AG04450 (cell line): ENCODE measurements around the gene TEAD2. TPM values are rescaled to one million over a fixed set of nuclear protein-coding genes. Genes with fewer than 3 reads are reported as not detected.

Experiments used
- CTCF ChIA-PET: fragments of 300-600, 350-600 bp; formaldehyde crosslinking; extraction: SDS; loops from one replicate; lab custom pipeline; 2022; ENCODE audit warnings: antibody characterized with exemption, inconsistent platforms; lab: Charles Lee
- POLR2A ChIA-PET: fragments of 350-600 bp; formaldehyde crosslinking; extraction: SDS; loops from one replicate; lab custom pipeline; 2021; ENCODE audit warnings: antibody characterized with exemption, inconsistent platforms; lab: Yijun Ruan, JAX
- DNase-seq: peaks from one replicate; pipeline ENCODE4 v3.0.0-alpha.2; 2011; ENCODE audit warnings: low read depth, low spot score
- H3K27ac ChIP-seq: one replicate; pipeline ENCODE4 v1.5.1; 2012; ENCODE audit warnings: low read depth, low read length, control low read depth
- H3K27me3 ChIP-seq: one replicate; pipeline ENCODE4 v1.6.0; 2012; ENCODE audit warnings: low read length; ENCODE audit not compliant: control insufficient read depth, insufficient read depth
- H3K4me3 ChIP-seq: 2 replicates; pipeline ENCODE4 v1.5.1; 2011; ENCODE audit warnings: mild to moderate bottlenecking, low read depth, low read length, control low read depth
- H3K9me3 ChIP-seq: 2 replicates; pipeline ENCODE4 v1.5.1; 2012; ENCODE audit warnings: low read length; ENCODE audit not compliant: control insufficient read depth, insufficient read depth
- polyA plus RNA-seq: library from polyadenylated mRNA; depleted of rRNA; stranded (reverse); fragments of >200 nt; gene quantifications from 2 replicates; pipeline ENCODE4 v1.2.3, GENCODE V29; 2011
- TF ChIP-seq, protein P1 (sequence below): IDR thresholded peaks from 2 replicates; pipeline ENCODE4 v1.5.1; 2011; ENCODE audit warnings: low read depth, low read length, control low read depth, inconsistent platforms

TEAD2 gene
- polyA plus RNA-seq, 1 experiment: 32.8 TPM

DNA sequence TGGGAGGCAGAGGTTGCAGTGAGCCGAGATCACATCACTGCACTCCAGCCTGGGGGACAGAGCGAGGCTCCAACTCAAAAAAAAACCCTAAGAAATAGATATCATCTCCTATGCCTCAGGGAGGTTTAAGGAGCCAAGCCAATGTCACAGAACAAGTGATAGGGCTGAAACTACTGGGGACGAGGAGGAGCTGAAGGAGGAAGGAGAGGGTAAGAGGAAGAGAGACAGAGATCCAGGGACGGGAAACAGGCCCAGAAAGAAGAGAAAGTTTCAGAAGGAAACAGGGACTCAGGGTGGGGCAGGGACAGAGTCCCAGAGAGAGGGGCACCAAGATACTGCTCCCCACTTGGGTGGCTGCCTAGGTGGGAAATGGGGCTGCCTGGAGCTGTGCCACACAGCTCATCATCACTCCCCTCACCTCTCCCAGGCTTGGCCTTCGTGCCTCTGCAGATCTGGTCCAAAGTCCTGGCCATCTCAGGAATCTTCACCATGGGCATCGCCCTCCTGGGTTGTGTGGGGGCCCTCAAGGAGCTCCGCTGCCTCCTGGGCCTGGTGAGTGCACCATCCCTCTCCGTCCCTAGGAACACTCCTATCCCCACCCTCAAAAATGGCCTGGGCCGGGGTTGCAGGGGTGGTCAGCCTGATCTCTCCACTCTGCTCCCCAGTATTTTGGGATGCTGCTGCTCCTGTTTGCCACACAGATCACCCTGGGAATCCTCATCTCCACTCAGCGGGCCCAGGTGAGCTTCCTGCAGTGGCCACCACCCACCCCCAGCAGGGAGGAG, 25.5 kb downstream of the TEAD2 start:
- no peak for DNase-seq
- TF ChIP-seq, protein P1, sequence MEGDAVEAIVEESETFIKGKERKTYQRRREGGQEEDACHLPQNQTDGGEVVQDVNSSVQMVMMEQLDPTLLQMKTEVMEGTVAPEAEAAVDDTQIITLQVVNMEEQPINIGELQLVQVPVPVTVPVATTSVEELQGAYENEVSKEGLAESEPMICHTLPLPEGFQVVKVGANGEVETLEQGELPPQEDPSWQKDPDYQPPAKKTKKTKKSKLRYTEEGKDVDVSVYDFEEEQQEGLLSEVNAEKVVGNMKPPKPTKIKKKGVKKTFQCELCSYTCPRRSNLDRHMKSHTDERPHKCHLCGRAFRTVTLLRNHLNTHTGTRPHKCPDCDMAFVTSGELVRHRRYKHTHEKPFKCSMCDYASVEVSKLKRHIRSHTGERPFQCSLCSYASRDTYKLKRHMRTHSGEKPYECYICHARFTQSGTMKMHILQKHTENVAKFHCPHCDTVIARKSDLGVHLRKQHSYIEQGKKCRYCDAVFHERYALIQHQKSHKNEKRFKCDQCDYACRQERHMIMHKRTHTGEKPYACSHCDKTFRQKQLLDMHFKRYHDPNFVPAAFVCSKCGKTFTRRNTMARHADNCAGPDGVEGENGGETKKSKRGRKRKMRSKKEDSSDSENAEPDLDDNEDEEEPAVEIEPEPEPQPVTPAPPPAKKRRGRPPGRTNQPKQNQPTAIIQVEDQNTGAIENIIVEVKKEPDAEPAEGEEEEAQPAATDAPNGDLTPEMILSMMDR: no peak
- ChIA-PET CTCF (interaction anchor here (0.6 to 1.5 kb wide), 2 partner anchors 9 to 36 kb away, joined by 4 to 8 read pairs; no protein-coding TSS in a partner anchor), POLR2A (no interaction called here)
- Histone ChIP-seq H3K4me3 (no peak overlapping the region), H3K27ac (no peak overlapping the region), H3K9me3 (peaks cover 9% of the 10 kb centered on the region; the same call in 1 of the 2 replicates), H3K27me3 (no peaks in the 10 kb centered on the region)

DNA sequence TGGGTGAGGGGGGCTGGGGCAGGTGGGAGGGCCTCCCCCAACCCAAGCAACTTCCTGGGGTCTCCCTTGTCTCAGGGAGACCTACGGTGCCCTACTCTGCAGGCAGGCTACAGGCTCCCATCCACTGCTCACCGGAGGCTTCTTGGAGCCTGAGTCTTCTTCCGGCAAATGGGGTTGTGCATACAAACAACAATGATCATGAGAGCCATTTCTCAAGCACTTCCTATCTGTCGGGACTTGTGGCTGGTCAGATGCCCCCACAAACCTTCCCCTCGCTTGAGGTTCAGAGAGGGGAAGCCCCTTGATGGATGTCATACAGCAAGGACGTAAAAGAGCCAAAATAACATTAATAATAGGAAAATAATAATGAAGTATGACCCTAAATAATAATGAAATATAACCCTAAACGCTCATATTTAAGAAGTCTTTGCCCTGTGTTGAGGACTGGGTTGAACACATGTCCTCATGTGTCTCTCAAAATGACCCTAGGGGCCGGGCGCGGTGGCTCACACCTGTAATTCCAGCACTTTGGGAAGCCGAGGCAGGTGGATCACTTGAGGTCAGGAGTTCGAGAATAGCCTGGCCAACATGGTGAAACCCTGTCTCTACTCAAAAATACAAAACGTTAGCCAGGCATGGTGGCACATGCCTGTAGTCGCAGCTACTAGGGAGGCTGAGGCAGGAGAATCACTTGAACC, 26.3 kb downstream of the TEAD2 start:
- Histone ChIP-seq H3K4me3 (no peak overlapping the region), H3K9me3 (peaks cover 9% of the 10 kb centered on the region; the same call in 1 of the 2 replicates), H3K27ac (no peak overlapping the region), H3K27me3 (no peaks in the 10 kb centered on the region)
- no peak for DNase-seq
- POLR2A ChIA-PET: interaction anchor here (0.8 kb wide), 1 partner anchor 12 kb away, joined by 4 read pairs; no protein-coding TSS in a partner anchor
- TF ChIP-seq, protein P1: no peak
- CTCF ChIA-PET: no interaction called here

DNA sequence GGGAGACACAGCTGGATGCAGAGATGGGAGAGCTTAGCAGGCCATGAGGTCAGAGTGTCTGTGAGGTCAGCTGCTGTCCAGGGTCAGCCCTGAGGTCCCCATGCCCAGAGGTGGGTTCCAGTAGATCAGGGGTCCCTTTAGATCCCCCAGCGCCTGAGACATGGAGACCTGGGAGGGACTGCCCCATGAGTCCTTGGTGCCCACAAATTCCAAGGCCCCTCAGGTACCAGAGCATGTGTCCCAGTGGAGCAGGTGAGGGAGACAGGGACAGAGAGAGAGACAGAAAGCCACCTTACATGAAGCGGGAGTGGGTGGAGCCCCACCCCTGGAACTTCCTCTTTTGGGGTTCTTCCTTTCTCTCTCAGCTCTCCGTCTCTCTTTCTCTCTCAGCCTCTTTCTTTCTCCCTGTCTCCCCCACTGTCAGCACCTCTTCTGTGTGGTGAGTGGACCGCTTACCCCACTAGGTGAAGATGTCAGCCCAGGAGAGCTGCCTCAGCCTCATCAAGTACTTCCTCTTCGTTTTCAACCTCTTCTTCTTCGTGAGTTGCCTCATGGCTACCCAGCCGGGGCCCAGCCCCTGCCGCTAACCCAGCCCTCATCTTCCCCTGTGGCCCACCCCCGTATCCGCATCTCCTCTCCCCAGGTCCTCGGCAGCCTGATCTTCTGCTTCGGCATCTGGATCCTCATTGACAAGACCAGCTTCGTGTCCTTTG, 27.0 kb downstream of the TEAD2 start, which contains the start of gene CD37:
TSS of gene CD37 (plus strand) at position 336 of the 713 bp plus-strand sequence. CDS start at position 471, 135 bp downstream.
- TF ChIP-seq, protein P1: no peak
- H3K27me3 ChIP-seq: no peaks in the 10 kb centered on the region
- H3K27ac ChIP-seq: no peak within 1 kb of the TSS
- ChIA-PET POLR2A (interaction anchor here (0.8 kb wide), 1 partner anchor 13 kb away, joined by 4 read pairs; no protein-coding TSS in a partner anchor), CTCF (no interaction called here)
- no peak within 1 kb of the TSS for H3K4me3 ChIP-seq
- H3K9me3 ChIP-seq: peaks cover 9% of the 10 kb centered on the region; the same call in 1 of the 2 replicates
- no peak for DNase-seq

DNA sequence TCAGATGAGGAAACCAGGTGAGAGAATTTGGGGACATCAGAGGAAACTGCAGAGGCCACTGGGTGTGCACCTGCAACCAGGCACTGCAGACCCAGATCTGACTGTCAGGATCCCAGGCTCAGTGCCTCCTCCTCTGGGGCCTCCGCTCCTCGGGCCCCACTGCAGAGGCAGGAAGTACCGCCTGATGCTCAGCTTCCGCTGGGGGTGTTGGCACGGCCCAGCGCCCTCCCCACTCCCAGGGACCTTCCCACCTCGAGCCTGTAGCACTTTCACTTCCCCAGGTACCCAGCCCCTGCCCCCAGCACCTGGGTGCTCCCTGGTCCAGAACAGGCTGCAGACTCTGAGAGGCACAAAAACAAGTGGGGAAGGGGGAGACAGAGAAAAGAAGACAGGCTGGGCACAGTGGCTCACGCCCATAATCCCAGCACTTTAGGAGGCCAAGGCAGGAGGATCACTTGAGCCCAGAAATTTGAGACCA, 28.4 kb downstream of the TEAD2 start:
- no peaks in the 10 kb centered on the region for H3K9me3 ChIP-seq
- ChIA-PET POLR2A (interaction anchor here (0.6 to 0.7 kb wide), 2 partner anchors 258 to 365 kb away, joined by 3 to 8 read pairs; no protein-coding TSS in a partner anchor), CTCF (no interaction called here)
- H3K27me3 ChIP-seq: no peaks in the 10 kb centered on the region
- no peak overlapping the region for H3K4me3 ChIP-seq
- no peak overlapping the region for H3K27ac ChIP-seq
- no peak for DNase-seq
- TF ChIP-seq, protein P1: no peak
